HepG2 (cell line): ENCODE data around the gene FANCM. TPM values are rescaled to one million over a fixed set of nuclear protein-coding genes. Genes with fewer than 3 reads are reported as not detected.

Experiments used
- BRD4 ChIP-seq: sonication (generic); formaldehyde crosslinking; IDR thresholded peaks from 2 replicates; pipeline ENCODE4 v1.4.0; 2020; ENCODE audit warnings: missing genetic modification reagents
- ELF4 ChIP-seq: sonication (generic); formaldehyde crosslinking; IDR thresholded peaks from 2 replicates; pipeline ENCODE4 v1.5.0; 2020; ENCODE audit warnings: missing genetic modification reagents, mild to moderate bottlenecking, moderate library complexity, borderline replicate concordance
- FIP1L1 ChIP-seq: fragments of 200-400 bp; formaldehyde crosslinking; IDR thresholded peaks from 2 replicates; pipeline ENCODE4 v1.6.1; 2018; ENCODE audit warnings: low read depth, mild to moderate bottlenecking, low read length, moderate library complexity, borderline replicate concordance; ENCODE audit not compliant: insufficient read depth
- FOXK1 ChIP-seq: sonication (generic); formaldehyde crosslinking; IDR thresholded peaks from 2 replicates; pipeline ENCODE4 v1.4.0; 2020; ENCODE audit warnings: low read depth, missing genetic modification reagents, borderline replicate concordance
- HHEX ChIP-seq: IDR thresholded peaks from 2 replicates; pipeline ENCODE4 v1.6.1; 2016; ENCODE audit warnings: control low read depth
- MEIS2 ChIP-seq: sonication (generic); formaldehyde crosslinking; IDR thresholded peaks from 2 replicates; pipeline ENCODE4 v1.9.0; 2021; ENCODE audit warnings: mild to moderate bottlenecking, missing genetic modification reagents
- NCOA5 ChIP-seq: sonication (generic); formaldehyde crosslinking; IDR thresholded peaks from 2 replicates; pipeline ENCODE4 v1.4.0; 2020; ENCODE audit warnings: missing genetic modification reagents
- NR3C1 ChIP-seq: sonication (generic); formaldehyde crosslinking; IDR thresholded peaks from 2 replicates; pipeline ENCODE4 v1.4.0; 2020; ENCODE audit warnings: missing genetic modification reagents
- PHF5A ChIP-seq: IDR thresholded peaks from one replicate; pipeline ENCODE4 v1.6.1; 2018; ENCODE audit warnings: low read depth, missing genetic modification reagents; ENCODE audit not compliant: unreplicated experiment
- PLRG1 ChIP-seq: fragments of 450-650 bp; conservative IDR thresholded peaks from 2 replicates; pipeline ENCODE4 v1.6.1; 2016
- SATB2 ChIP-seq: sonication (generic); formaldehyde crosslinking; IDR thresholded peaks from 2 replicates; pipeline ENCODE4 v1.5.0; 2020; ENCODE audit warnings: missing genetic modification reagents
- TBX2 ChIP-seq: sonication (generic); formaldehyde crosslinking; IDR thresholded peaks from 2 replicates; pipeline ENCODE4 v1.5.0; 2020; ENCODE audit warnings: missing genetic modification reagents, mild to moderate bottlenecking, borderline replicate concordance
- polyA plus RNA-seq, 8 experiments: library from polyadenylated mRNA; depleted of rRNA in 3 of 8; stranded (reverse) in 7 of 8; unstranded in 1 of 8; fragments of >200 nt; fragmentation: Illumina TruSeq in 4 of 8; extraction: Trizol in 4 of 8; gene quantifications; 2 replicates each; pipeline versions ENCODE4 v1.2.1 to v1.2.3, GENCODE V29; 2011 to 2016; ENCODE audit warnings: low read depth in 4 of 8, missing spikeins in 1 of 8, mixed read lengths in 1 of 8; ENCODE audit not compliant: insufficient read depth in 1 of 8
- total RNA-seq, 5 experiments: library from RNA; depleted of rRNA; stranded (reverse); fragments of >200 nt; fragmentation: Illumina TruSeq; extraction: Trizol; gene quantifications; 2 replicates each; pipeline ENCODE4 v1.2.3, GENCODE V29; 2016; ENCODE audit warnings: low read depth in 1 of 5
- TF ChIP-seq, protein P1 (sequence below): sonication (generic); formaldehyde crosslinking; IDR thresholded peaks from 2 replicates; pipeline ENCODE4 v1.5.0; 2020; ENCODE audit warnings: mild to moderate bottlenecking, missing genetic modification reagents, borderline replicate concordance
- TF ChIP-seq, protein P2 (sequence below): sonication (generic); formaldehyde crosslinking; conservative IDR thresholded peaks from 2 replicates; pipeline ENCODE4 v1.8.0; 2022; ENCODE audit warnings: mild to moderate bottlenecking, moderate library complexity, missing genetic modification reagents
- TF ChIP-seq, protein P3 (sequence below), 2 experiments: IDR thresholded peaks; 2 replicates each; pipeline ENCODE4 v1.6.1; 2011 to 2012; ENCODE audit warnings: low read length in 2 of 2, borderline replicate concordance in 1 of 2, low read depth in 1 of 2, mild to moderate bottlenecking in 1 of 2, moderate library complexity in 1 of 2
- TF ChIP-seq, protein P4 (sequence below): sonication (generic); formaldehyde crosslinking; conservative IDR thresholded peaks from 2 replicates; pipeline ENCODE4 v1.8.0; 2022; ENCODE audit warnings: missing genetic modification reagents

The FANCM gene
- total and polyA plus RNA-seq, 2 of the 13 experiments (the other 11 are each of a cell fraction or from before 2014, with no cell fraction given), result 2.6 to 10.4 TPM

DNA sequence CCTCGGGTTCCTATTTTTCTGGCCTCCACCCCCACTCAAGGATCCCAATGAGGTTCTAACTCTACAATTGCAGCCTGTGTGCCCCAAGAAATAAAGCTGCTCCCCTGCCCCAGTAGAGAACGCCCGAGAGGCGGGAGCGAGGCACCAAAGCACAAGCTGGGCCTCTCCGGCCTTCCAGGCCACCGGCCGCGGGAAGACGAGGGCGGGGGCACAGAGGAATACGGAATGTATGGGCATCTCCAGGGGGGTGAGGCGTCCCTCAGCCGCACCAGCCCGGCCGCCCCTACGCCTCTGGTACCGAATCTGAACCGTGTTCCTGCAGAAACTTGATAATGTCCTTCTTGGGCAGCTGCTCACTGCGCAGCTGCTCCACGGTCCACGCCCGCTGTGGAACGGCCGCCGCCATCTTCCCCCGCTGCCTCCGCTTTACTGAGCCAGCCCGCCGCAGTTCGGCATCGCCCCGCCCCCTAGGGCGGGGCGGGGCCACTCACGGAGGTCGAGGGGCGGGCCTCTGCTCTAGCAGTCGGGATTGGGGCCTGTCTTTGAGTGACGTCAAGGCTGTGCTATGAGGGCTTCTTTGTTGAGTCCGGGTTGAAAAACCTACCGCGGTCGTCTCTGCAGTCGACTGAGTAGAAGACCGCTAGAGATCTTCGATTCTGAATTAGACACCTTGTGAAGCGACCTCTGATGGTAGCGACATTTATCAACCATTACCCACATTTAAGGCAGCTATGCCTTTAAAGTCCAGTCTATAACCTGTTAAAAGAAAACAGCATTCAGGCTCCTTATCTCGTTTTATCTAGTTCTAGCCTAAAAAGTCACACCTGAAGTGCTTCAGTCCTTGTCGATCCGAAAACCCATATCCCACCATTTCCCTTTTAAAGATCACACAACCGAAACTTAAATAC, 1.4 kb upstream of the FANCM start, which contains the start of gene FKBP3 (continued):
- peak; percentile 52 for TF ChIP-seq BRD4
- TF ChIP-seq, protein P1, sequence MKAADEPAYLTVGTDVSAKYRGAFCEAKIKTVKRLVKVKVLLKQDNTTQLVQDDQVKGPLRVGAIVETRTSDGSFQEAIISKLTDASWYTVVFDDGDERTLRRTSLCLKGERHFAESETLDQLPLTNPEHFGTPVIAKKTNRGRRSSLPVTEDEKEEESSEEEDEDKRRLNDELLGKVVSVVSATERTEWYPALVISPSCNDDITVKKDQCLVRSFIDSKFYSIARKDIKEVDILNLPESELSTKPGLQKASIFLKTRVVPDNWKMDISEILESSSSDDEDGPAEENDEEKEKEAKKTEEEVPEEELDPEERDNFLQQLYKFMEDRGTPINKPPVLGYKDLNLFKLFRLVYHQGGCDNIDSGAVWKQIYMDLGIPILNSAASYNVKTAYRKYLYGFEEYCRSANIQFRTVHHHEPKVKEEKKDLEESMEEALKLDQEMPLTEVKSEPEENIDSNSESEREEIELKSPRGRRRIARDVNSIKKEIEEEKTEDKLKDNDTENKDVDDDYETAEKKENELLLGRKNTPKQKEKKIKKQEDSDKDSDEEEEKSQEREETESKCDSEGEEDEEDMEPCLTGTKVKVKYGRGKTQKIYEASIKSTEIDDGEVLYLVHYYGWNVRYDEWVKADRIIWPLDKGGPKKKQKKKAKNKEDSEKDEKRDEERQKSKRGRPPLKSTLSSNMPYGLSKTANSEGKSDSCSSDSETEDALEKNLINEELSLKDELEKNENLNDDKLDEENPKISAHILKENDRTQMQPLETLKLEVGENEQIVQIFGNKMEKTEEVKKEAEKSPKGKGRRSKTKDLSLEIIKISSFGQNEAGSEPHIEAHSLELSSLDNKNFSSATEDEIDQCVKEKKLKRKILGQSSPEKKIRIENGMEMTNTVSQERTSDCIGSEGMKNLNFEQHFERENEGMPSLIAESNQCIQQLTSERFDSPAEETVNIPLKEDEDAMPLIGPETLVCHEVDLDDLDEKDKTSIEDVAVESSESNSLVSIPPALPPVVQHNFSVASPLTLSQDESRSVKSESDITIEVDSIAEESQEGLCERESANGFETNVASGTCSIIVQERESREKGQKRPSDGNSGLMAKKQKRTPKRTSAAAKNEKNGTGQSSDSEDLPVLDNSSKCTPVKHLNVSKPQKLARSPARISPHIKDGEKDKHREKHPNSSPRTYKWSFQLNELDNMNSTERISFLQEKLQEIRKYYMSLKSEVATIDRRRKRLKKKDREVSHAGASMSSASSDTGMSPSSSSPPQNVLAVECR, result peak; percentile 88
- no peak for TF ChIP-seq PLRG1
- TF ChIP-seq SATB2 (CRISPR knock-in tag), result no peak
- TF ChIP-seq HHEX, result no peak
- no peak for TF ChIP-seq PHF5A (CRISPR knock-in tag)
- TF ChIP-seq, protein P2, sequence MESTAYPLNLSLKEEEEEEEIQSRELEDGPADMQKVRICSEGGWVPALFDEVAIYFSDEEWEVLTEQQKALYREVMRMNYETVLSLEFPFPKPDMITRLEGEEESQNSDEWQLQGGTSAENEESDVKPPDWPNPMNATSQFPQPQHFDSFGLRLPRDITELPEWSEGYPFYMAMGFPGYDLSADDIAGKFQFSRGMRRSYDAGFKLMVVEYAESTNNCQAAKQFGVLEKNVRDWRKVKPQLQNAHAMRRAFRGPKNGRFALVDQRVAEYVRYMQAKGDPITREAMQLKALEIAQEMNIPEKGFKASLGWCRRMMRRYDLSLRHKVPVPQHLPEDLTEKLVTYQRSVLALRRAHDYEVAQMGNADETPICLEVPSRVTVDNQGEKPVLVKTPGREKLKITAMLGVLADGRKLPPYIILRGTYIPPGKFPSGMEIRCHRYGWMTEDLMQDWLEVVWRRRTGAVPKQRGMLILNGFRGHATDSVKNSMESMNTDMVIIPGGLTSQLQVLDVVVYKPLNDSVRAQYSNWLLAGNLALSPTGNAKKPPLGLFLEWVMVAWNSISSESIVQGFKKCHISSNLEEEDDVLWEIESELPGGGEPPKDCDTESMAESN (CRISPR knock-in tag), result no peak
- peak; percentile 56; the same call in 1 of the 2 replicates for TF ChIP-seq FOXK1 (CRISPR knock-in tag)
- TF ChIP-seq TBX2, result peak; percentile 40; the same call in 1 of the 2 replicates
- no peak for TF ChIP-seq MEIS2 (CRISPR knock-in tag)
- no peak for TF ChIP-seq NR3C1 (CRISPR knock-in tag)
- TF ChIP-seq NCOA5 (CRISPR knock-in tag), result no peak
- TF ChIP-seq, protein P3, sequence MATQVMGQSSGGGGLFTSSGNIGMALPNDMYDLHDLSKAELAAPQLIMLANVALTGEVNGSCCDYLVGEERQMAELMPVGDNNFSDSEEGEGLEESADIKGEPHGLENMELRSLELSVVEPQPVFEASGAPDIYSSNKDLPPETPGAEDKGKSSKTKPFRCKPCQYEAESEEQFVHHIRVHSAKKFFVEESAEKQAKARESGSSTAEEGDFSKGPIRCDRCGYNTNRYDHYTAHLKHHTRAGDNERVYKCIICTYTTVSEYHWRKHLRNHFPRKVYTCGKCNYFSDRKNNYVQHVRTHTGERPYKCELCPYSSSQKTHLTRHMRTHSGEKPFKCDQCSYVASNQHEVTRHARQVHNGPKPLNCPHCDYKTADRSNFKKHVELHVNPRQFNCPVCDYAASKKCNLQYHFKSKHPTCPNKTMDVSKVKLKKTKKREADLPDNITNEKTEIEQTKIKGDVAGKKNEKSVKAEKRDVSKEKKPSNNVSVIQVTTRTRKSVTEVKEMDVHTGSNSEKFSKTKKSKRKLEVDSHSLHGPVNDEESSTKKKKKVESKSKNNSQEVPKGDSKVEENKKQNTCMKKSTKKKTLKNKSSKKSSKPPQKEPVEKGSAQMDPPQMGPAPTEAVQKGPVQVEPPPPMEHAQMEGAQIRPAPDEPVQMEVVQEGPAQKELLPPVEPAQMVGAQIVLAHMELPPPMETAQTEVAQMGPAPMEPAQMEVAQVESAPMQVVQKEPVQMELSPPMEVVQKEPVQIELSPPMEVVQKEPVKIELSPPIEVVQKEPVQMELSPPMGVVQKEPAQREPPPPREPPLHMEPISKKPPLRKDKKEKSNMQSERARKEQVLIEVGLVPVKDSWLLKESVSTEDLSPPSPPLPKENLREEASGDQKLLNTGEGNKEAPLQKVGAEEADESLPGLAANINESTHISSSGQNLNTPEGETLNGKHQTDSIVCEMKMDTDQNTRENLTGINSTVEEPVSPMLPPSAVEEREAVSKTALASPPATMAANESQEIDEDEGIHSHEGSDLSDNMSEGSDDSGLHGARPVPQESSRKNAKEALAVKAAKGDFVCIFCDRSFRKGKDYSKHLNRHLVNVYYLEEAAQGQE (IDR thresholded peaks at IDR 0.05; ENCODE audit: borderline replicate concordance in 1 of 2, low read depth in 1 of 2, low read length in 2 of 2), result peak in 1 of 2 experiments; percentile 50; a peak in 1 of 4 replicates
- 0 out of 2 replicates have a peak, but pooled peaks have one; percentile 60 for TF ChIP-seq FIP1L1
- TF ChIP-seq, protein P4, sequence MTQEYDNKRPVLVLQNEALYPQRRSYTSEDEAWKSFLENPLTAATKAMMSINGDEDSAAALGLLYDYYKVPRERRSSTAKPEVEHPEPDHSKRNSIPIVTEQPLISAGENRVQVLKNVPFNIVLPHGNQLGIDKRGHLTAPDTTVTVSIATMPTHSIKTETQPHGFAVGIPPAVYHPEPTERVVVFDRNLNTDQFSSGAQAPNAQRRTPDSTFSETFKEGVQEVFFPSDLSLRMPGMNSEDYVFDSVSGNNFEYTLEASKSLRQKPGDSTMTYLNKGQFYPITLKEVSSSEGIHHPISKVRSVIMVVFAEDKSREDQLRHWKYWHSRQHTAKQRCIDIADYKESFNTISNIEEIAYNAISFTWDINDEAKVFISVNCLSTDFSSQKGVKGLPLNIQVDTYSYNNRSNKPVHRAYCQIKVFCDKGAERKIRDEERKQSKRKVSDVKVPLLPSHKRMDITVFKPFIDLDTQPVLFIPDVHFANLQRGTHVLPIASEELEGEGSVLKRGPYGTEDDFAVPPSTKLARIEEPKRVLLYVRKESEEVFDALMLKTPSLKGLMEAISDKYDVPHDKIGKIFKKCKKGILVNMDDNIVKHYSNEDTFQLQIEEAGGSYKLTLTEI (CRISPR knock-in tag), result no peak
- no peak; the same call in 1 of the 2 replicates for TF ChIP-seq ELF4 (CRISPR knock-in tag)
